Subcutaneous preadipocyte (primary cell): ENCODE measurements around the gene SUN5. TPM values are rescaled to one million over a fixed set of nuclear protein-coding genes. Genes with fewer than 3 reads are reported as not detected.

Source experiments
- total RNA-seq: library from RNA; depleted of rRNA; stranded (reverse); fragments of >200 nt; gene quantifications from 2 replicates; pipeline ENCODE4 v1.2.3, GENCODE V29; 2012

The SUN5 gene, protein sequence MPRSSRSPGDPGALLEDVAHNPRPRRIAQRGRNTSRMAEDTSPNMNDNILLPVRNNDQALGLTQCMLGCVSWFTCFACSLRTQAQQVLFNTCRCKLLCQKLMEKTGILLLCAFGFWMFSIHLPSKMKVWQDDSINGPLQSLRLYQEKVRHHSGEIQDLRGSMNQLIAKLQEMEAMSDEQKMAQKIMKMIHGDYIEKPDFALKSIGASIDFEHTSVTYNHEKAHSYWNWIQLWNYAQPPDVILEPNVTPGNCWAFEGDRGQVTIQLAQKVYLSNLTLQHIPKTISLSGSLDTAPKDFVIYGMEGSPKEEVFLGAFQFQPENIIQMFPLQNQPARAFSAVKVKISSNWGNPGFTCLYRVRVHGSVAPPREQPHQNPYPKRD
- not detected in 2 replicates for total RNA-seq

DNA sequence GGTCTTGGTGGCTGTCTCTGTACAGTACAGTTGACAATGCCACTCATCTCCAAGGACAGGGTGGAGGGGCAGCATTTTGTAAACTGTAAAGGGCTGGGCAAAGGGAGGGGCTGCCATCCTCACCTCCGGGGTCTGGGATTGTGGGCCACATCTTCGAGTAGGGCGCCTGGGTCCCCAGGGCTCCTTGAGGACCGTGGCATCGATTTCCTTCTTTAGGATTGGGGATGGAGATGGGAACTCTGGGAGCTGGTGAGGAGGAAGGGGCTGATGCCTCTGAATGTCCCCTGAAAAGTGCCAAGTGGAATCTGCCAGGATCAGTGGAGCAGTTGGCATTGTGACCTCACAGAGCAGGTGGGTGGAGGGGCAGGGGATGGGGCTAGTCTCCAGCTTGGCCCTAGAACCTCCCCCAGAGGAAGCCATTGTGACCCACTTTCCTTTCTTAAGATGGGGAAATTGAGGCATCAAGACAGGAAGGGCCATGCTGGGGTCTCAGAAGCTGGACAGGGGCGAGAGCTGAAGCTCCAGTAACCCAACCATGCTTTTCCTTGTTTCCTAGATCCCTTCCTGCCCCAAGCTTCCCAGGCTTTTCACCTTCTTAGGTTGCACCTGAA, at the start of gene SUN5:
Gene SUN5 (minus strand): TSS at position 293 of the 611 bp plus-strand sequence. CDS start 93 bp downstream, at position 200.

DNA sequence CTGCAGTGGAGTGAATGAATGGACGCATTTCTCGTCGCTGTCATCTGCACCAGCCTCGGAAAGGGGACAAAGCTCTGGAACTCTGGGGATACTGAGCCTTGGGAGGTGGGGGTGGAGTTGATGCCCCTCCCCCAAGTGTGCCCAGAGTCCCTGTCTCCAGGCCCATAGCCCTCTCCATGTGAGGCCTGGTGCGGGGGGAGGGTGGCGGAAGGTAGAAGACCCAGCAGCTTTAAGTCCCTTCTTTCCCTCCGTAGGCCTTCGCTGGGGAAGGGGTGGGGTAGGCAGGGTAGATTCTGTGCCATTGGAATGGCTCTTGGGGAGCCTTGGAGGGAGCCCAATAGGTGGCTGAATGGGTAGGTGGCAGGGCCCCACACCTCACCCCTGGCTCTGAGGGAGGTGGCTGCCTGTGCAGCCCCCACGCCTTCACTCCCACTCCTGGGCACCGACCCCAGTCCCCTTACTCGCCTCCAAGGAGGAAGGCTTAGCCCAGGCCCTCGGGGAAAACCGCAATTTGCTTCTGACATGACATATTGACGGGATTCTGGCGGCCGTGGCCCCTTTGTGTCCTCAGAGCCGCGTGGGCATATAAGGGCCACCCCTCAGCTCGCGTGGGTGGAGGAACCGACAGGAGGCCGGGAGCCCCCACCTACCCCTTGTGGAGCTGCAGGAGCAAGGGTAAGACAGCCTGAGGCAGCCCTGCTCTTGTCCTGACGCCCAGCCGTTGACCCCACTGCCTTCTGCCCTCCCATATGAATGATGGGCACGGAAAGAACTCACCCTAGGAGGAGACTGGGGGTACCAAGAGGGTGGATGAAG, 49.3 kb upstream of the SUN5 start, which contains the start of gene BPIFB3:
Gene BPIFB3 (plus strand): TSS at position 613 of the 816 bp plus-strand sequence. CDS start 1,533 bp downstream, outside the sequence.

DNA sequence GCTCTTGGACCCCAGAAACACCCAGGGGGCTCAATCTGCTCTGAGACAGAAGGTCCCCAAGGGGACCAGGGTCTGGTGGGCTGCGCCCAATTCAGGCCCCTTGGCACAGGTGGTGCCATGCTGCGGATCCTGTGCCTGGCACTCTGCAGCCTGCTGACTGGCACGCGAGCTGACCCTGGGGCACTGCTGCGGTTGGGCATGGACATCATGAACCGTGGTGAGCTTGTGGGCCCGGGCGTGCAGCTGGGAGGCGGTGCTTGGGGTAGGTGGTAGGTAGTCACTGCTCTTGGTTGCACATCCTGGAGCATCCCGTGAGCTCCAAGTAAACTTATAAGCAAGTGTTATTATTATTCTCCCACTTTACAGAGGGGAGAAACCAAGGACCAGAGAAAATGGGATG, 27.3 kb upstream of the SUN5 start, which contains the start of gene BPIFB6:
Gene BPIFB6 (plus strand): TSS at position 118 of the 400 bp plus-strand sequence. CDS start 0 bp downstream, at position 118.

DNA sequence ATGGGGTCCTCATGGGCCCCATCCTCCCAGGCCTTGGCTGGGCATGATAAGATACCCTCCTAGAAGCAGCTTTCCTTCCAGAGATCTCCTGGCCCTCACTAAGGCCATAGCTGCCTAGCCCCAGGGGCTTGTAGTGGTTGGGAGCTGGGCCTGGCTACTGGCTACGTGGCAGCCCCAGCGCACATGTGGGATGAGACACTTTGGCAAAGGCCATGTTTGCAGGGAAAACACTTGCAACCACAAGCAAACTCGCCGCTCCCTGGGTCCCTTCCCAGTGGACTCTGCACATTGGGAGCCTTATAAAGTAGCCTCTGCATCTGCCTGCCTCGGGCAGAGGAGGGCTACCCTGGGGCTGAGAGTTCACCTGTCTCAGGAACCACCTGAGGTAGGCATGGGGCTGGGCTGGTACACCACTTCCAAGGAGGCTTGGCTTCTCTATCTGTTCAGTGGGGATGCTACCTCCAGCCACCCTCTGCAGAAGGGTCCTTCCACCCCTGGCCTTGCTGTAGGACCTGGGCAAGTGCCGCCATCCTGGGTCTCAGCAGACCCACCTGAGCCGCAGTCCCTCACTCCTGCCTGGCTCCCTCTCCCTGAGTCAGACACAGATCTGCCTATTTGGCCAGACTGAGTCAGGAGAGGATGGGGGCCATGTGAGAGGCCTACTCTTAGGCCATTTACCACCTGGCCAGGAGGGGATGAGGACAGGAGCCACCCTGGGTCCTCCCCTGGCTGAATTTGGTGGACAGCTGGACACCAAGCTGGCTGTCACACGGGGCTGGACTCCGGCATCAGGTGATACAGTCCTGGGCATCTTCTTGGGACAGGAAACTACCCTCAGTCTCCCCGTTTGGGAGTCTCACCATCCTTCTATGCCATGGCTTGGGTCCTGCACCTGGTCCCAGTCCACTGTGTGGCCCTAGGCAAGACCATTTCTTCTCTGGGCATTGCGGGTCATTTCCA, 3.4 kb upstream of the SUN5 start, which contains the start of gene BPIFB2:
Gene BPIFB2 (plus strand): TSS at position 329 of the 960 bp plus-strand sequence. CDS start 871 bp downstream, outside the sequence.

Other genes starting within 250 kb of the SUN5 start
- gene DNMT3B, start 242.0 kb downstream of the SUN5 start, total RNA-seq: 4.0 and 4.3 TPM in 2 replicates
- 63.2 and 82.3 TPM in 2 replicates for gene MAPRE1, start 184.5 kb downstream of the SUN5 start, total RNA-seq
- gene EFCAB8, start 145.5 kb downstream of the SUN5 start, total RNA-seq: under 0.01 TPM in 2 replicates
- not detected in 2 replicates for gene BPIFB2, start 3.3 kb upstream of the SUN5 start, total RNA-seq
- gene BPIFB6, start 27.2 kb upstream of the SUN5 start, total RNA-seq: not detected in 2 replicates
- gene BPIFB3, start 49.5 kb upstream of the SUN5 start, total RNA-seq: not detected in 2 replicates
- not detected in 2 replicates for gene BPIFB4, start 75.2 kb upstream of the SUN5 start, total RNA-seq
- not detected in 2 replicates for gene BPIFA2, start 163.7 kb upstream of the SUN5 start, total RNA-seq
- gene BPIFA3, start 212.9 kb upstream of the SUN5 start, total RNA-seq: not detected in 2 replicates
- not detected in 2 replicates for gene BPIFA1, start 231.6 kb upstream of the SUN5 start, total RNA-seq